ENCODE measurements around the gene PECR.

GRCh38 chr2:216044883-216045486, 36.6 kb downstream of the PECR start:
- no peak for TF ChIP-seq CTCF (tag by site-specific recombination; IDR thresholded peaks at IDR 0.05)
- no peak for TF ChIP-seq ZNF266 (tag by site-specific recombination; IDR thresholded peaks at IDR 0.05; ENCODE audit: low read depth)
- TF ChIP-seq ZNF530 (tag by site-specific recombination; IDR thresholded peaks at IDR 0.05; ENCODE audit: low read depth) = no peak
- TF ChIP-seq ZNF292 (tag by site-specific recombination; IDR thresholded peaks at IDR 0.05; ENCODE audit: borderline replicate concordance, low read depth) = no peak
- TF ChIP-seq, protein P1, sequence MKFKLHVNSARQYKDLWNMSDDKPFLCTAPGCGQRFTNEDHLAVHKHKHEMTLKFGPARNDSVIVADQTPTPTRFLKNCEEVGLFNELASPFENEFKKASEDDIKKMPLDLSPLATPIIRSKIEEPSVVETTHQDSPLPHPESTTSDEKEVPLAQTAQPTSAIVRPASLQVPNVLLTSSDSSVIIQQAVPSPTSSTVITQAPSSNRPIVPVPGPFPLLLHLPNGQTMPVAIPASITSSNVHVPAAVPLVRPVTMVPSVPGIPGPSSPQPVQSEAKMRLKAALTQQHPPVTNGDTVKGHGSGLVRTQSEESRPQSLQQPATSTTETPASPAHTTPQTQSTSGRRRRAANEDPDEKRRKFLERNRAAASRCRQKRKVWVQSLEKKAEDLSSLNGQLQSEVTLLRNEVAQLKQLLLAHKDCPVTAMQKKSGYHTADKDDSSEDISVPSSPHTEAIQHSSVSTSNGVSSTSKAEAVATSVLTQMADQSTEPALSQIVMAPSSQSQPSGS (tag by site-specific recombination; IDR thresholded peaks at IDR 0.05; ENCODE audit: low read depth) = no peak
